HepG2 (cell line): ENCODE results near the gene NME4. TPM values are rescaled to one million over a fixed set of nuclear protein-coding genes. Genes with fewer than 3 reads are reported as not detected.

Experiments used
- ATF2 ChIP-seq: sonication (generic); formaldehyde crosslinking; IDR thresholded peaks from 2 replicates; pipeline ENCODE4 v1.4.0; 2020; ENCODE audit warnings: missing genetic modification reagents
- CBX5 ChIP-seq: sonication (generic); formaldehyde crosslinking; IDR thresholded peaks from 2 replicates; pipeline ENCODE4 v1.4.0; 2020; ENCODE audit warnings: missing genetic modification reagents, borderline replicate concordance
- CREM ChIP-seq, 2 experiments: sonication (generic) in 1 of 2; formaldehyde crosslinking in 1 of 2; IDR thresholded peaks; 2 replicates each; pipeline versions ENCODE4 v1.4.0 to v1.6.1; 2016 to 2020; ENCODE audit warnings: antibody characterized with exemption in 1 of 2, mild to moderate bottlenecking in 1 of 2, missing genetic modification reagents in 1 of 2
- DMAP1 ChIP-seq: IDR thresholded peaks from 2 replicates; pipeline ENCODE4 v1.6.1; 2016
- DNMT3B ChIP-seq: conservative IDR thresholded peaks from 2 replicates; pipeline ENCODE4 v1.6.1; 2016; ENCODE audit warnings: missing biosample characterization, control low read depth
- ESRRA ChIP-seq: sonication (generic); formaldehyde crosslinking; IDR thresholded peaks from 2 replicates; pipeline ENCODE4 v1.5.1; 2020; ENCODE audit warnings: mild to moderate bottlenecking, low read depth, missing genetic modification reagents
- FOXO1 ChIP-seq: sonication (generic); formaldehyde crosslinking; IDR thresholded peaks from 2 replicates; pipeline ENCODE4 v1.4.0; 2020; ENCODE audit warnings: missing genetic modification reagents
- GATA4 ChIP-seq: sonication (generic); IDR thresholded peaks from 2 replicates; pipeline ENCODE4 v1.6.1; 2016; ENCODE audit warnings: antibody characterized with exemption, low read depth, borderline replicate concordance
- GTF2F1 ChIP-seq: fragments of 150-350 bp; IDR thresholded peaks from 2 replicates; pipeline ENCODE4 v1.6.1; 2014; ENCODE audit warnings: low read length
- HDAC6 ChIP-seq: fragments of 200-600 bp; sonication (generic); IDR thresholded peaks from 2 replicates; pipeline ENCODE4 v1.7.0; 2017; ENCODE audit warnings: mild to moderate bottlenecking, antibody characterized with exemption, low read length, low read depth
- KMT2A ChIP-seq: sonication (generic); formaldehyde crosslinking; IDR thresholded peaks from 2 replicates; pipeline ENCODE4 v1.4.0; 2020; ENCODE audit warnings: missing genetic modification reagents
- LCORL ChIP-seq, 2 experiments: fragments of 450-650 bp in 1 of 2; sonication (generic) in 1 of 2; formaldehyde crosslinking in 1 of 2; IDR thresholded peaks; 2 replicates each; pipeline versions ENCODE4 v1.5.0 to v1.6.1; 2017 to 2020; ENCODE audit warnings: antibody characterized with exemption in 1 of 2, missing genetic modification reagents in 1 of 2
- MTA3 ChIP-seq: sonication (generic); formaldehyde crosslinking; IDR thresholded peaks from 2 replicates; pipeline ENCODE4 v1.4.0; 2020; ENCODE audit warnings: missing genetic modification reagents
- MTERF4 ChIP-seq: sonication (generic); formaldehyde crosslinking; IDR thresholded peaks from 2 replicates; pipeline ENCODE4 v1.8.0; 2023; ENCODE audit warnings: mild to moderate bottlenecking, missing genetic modification reagents
- PCBP2 ChIP-seq: fragments of 200-400 bp; formaldehyde crosslinking; optimal IDR thresholded peaks from 2 replicates; pipeline ENCODE3; 2018; ENCODE audit warnings: low read length, low read depth; ENCODE audit not compliant: poor library complexity, severe bottlenecking
- RELA ChIP-seq: sonication (generic); formaldehyde crosslinking; IDR thresholded peaks from 2 replicates; pipeline ENCODE4 v1.4.0; 2020; ENCODE audit warnings: missing genetic modification reagents
- REXO4 ChIP-seq: sonication (generic); formaldehyde crosslinking; IDR thresholded peaks from 2 replicates; pipeline ENCODE4 v1.8.0; 2022; ENCODE audit warnings: missing genetic modification reagents, mild to moderate bottlenecking, borderline replicate concordance
- RXRB ChIP-seq: IDR thresholded peaks from 2 replicates; pipeline ENCODE4 v1.6.1; 2016; ENCODE audit warnings: borderline replicate concordance, missing genetic modification reagents, missing compliant biosample characterization
- SRY ChIP-seq: sonication (generic); formaldehyde crosslinking; IDR thresholded peaks from 2 replicates; pipeline ENCODE4 v1.8.0; 2022; ENCODE audit warnings: mild to moderate bottlenecking, missing genetic modification reagents
- ZKSCAN8 ChIP-seq: IDR thresholded peaks from 2 replicates; pipeline ENCODE4 v1.6.1; 2016; ENCODE audit warnings: borderline replicate concordance, missing genetic modification reagents, missing compliant biosample characterization
- ZNF547 ChIP-seq: sonication (generic); formaldehyde crosslinking; IDR thresholded peaks from 2 replicates; pipeline ENCODE4 v1.5.1; 2020; ENCODE audit warnings: mild to moderate bottlenecking, missing genetic modification reagents
- ZNF563 ChIP-seq: sonication (generic); formaldehyde crosslinking; IDR thresholded peaks from 2 replicates; pipeline ENCODE4 v1.8.0; 2022; ENCODE audit warnings: mild to moderate bottlenecking, moderate library complexity, missing genetic modification reagents
- ZNF615 ChIP-seq: sonication (generic); formaldehyde crosslinking; IDR thresholded peaks from 2 replicates; pipeline ENCODE4 v1.5.0; 2020; ENCODE audit warnings: mild to moderate bottlenecking, missing genetic modification reagents, borderline replicate concordance
- ZNF746 ChIP-seq: sonication (generic); formaldehyde crosslinking; IDR thresholded peaks from 2 replicates; pipeline ENCODE4 v1.8.0; 2022; ENCODE audit warnings: mild to moderate bottlenecking, missing genetic modification reagents
- ZNF782 ChIP-seq: sonication (generic); formaldehyde crosslinking; IDR thresholded peaks from 2 replicates; pipeline ENCODE4 v1.4.0; 2020; ENCODE audit warnings: missing genetic modification reagents, mild to moderate bottlenecking, borderline replicate concordance
- ZNF841 ChIP-seq: sonication (generic); formaldehyde crosslinking; IDR thresholded peaks from 2 replicates; pipeline ENCODE4 v1.8.1; 2023; ENCODE audit warnings: missing genetic modification reagents, borderline replicate concordance
- polyA plus RNA-seq, 8 experiments: library from polyadenylated mRNA; depleted of rRNA in 3 of 8; stranded (reverse) in 7 of 8; unstranded in 1 of 8; fragments of >200 nt; fragmentation: Illumina TruSeq in 4 of 8; extraction: Trizol in 4 of 8; gene quantifications; 2 replicates each; pipeline versions ENCODE4 v1.2.1 to v1.2.3, GENCODE V29; 2011 to 2016; ENCODE audit warnings: low read depth in 4 of 8, missing spikeins in 1 of 8, mixed read lengths in 1 of 8; ENCODE audit not compliant: insufficient read depth in 1 of 8
- total RNA-seq, 5 experiments: library from RNA; depleted of rRNA; stranded (reverse); fragments of >200 nt; fragmentation: Illumina TruSeq; extraction: Trizol; gene quantifications; 2 replicates each; pipeline ENCODE4 v1.2.3, GENCODE V29; 2016; ENCODE audit warnings: low read depth in 1 of 5
- TF ChIP-seq, protein P1 (sequence below): sonication (generic); formaldehyde crosslinking; conservative IDR thresholded peaks from 2 replicates; pipeline ENCODE4 v1.4.0; 2020; ENCODE audit warnings: missing genetic modification reagents

Gene NME4
- total and polyA plus RNA-seq, 2 of the 13 experiments (the other 11 are each of a cell fraction or from before 2014, with no cell fraction given), result 121 to 263 TPM

DNA sequence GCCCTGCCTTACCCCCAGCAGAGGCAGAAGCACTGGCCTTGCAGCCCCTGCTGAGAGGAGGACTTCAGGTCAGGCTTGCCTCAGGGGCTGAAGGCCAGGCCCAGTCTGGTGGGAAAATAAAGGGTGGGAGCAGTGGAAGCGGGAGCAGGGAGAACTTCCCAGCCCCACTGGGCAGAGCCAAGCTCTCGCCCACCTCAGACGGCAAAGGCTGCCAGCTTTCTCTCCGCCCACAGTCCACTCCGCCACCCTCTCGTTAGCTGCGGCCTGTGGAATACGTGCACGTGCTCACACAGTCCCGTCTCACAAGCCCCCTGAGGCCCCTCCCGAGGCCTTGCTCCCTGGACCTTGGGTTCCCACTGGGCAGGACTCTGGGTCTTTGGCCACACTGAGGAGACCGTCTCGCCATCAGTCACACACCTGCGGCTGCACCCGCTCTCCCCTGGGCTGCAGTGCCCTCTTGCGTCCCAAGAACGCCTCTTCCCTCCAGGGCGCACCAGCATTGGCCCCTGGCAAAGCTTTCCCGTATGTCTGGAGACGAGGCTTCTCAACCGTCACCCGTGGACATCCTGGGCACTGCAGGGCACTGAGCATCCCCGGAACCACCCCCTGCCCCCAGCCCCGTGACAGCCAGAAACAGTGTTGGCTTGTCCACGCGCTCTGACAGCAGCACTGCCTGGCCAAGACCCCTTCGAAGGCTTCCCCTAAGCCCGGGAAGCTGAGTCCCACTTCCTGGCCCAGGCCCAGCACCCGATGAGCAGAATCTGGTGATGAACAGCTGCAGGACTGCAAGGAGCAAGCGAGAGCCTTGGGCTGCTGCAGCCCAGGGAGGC is 34.9 kb upstream of the NME4 start (continued):
- TF ChIP-seq SRY (CRISPR knock-in tag) (peak; percentile 56; the same call in 1 of the 2 replicates), ZNF563 (CRISPR knock-in tag) (peak; percentile 80; the same call in 1 of the 2 replicates), HDAC6 (no peak), MTA3 (no peak), ZNF841 (CRISPR knock-in tag) (no peak), KMT2A (CRISPR knock-in tag) (peak; percentile 78), ZNF782 (CRISPR knock-in tag) (no peak; the same call in 1 of the 2 replicates), CREM (IDR thresholded peaks at IDR 0.05) (peak; percentile 18; the same call in 1 of the 2 replicates), CREM (CRISPR knock-in tag; IDR thresholded peaks at IDR 0.05) (no peak), CBX5 (CRISPR knock-in tag) (peak; percentile 70), GTF2F1 (no peak), ZKSCAN8 (CRISPR knock-in tag) (0 out of 2 replicates have a peak, but pooled peaks have one; percentile 49), REXO4 (CRISPR knock-in tag) (no peak), ZNF746 (CRISPR knock-in tag) (peak; percentile 40; the same call in 1 of the 2 replicates), ESRRA (CRISPR knock-in tag) (peak; percentile 92), LCORL (IDR thresholded peaks at IDR 0.05) (no peak), LCORL (CRISPR knock-in tag; IDR thresholded peaks at IDR 0.05) (peak; percentile 92), GATA4 (no peak), FOXO1 (CRISPR knock-in tag) (peak; percentile 50; the same call in 1 of the 2 replicates), DMAP1 (CRISPR knock-in tag) (peak; percentile 50; the same call in 1 of the 2 replicates), ZNF547 (CRISPR knock-in tag) (peak; percentile 86; the same call in 1 of the 2 replicates), RELA (CRISPR knock-in tag) (0 out of 2 replicates have a peak, but pooled peaks have one; percentile 59), ZNF615 (CRISPR knock-in tag) (no peak), ATF2 (CRISPR knock-in tag) (0 out of 2 replicates have a peak, but pooled peaks have one; percentile 57), DNMT3B (CRISPR knock-in tag) (no peak), RXRB (CRISPR knock-in tag) (peak; percentile 80), MTERF4 (peak; percentile 61; the same call in 1 of the 2 replicates), PCBP2 (no peak)
- TF ChIP-seq, protein P1, sequence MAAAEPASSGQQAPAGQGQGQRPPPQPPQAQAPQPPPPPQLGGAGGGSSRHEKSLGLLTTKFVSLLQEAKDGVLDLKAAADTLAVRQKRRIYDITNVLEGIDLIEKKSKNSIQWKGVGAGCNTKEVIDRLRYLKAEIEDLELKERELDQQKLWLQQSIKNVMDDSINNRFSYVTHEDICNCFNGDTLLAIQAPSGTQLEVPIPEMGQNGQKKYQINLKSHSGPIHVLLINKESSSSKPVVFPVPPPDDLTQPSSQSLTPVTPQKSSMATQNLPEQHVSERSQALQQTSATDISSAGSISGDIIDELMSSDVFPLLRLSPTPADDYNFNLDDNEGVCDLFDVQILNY, result no peak
